Neutrophil (primary cell): ENCODE measurements around the gene DYNC2LI1.

Source experiments
- H3K27ac ChIP-seq: fragments of 200-600 bp; sonication (generic); 2 replicates; pipeline ENCODE4 v1.5.1; 2016; ENCODE audit warnings: mild to moderate bottlenecking, moderate library complexity
- H3K27me3 ChIP-seq: fragments of 200-600 bp; sonication (generic); 2 replicates; pipeline ENCODE4 v1.6.0; 2016; ENCODE audit warnings: mild to moderate bottlenecking
- H3K36me3 ChIP-seq: fragments of 200-600 bp; sonication (generic); 2 replicates; pipeline ENCODE4 v1.5.1; 2017
- H3K4me1 ChIP-seq, 2 experiments: fragments of 200-600 bp in 1 of 2; sonication (generic) in 1 of 2; 1 replicate in 1 of 2; 2 replicates in 1 of 2; pipeline versions ENCODE4 v1.5.1 to v1.6.1; 2013 to 2016; ENCODE audit warnings: low read depth in 1 of 2, low read length in 1 of 2, mild to moderate bottlenecking in 1 of 2, moderate library complexity in 1 of 2; ENCODE audit not compliant: control insufficient read depth in 1 of 2, insufficient read depth in 1 of 2
- H3K4me3 ChIP-seq, 2 experiments: fragments of 200-600 bp in 1 of 2; sonication (generic) in 1 of 2; 1 replicate in 1 of 2; 2 replicates in 1 of 2; pipeline ENCODE4 v1.5.1; 2013 to 2016; ENCODE audit warnings: low read depth in 1 of 2, low read length in 1 of 2, mild to moderate bottlenecking in 1 of 2, moderate library complexity in 1 of 2
- H3K9me3 ChIP-seq: fragments of 200-600 bp; sonication (generic); 2 replicates; pipeline ENCODE4 v1.5.1; 2016
- CTCF ChIP-seq: fragments of 200-600 bp; sonication (generic); IDR thresholded peaks from 2 replicates; pipeline ENCODE4 v1.5.1; 2016; ENCODE audit warnings: antibody characterized with exemption

Gene DYNC2LI1

GRCh38 chr2:43832457-43832856, 58.6 kb downstream of the DYNC2LI1 start:
- Histone ChIP-seq H3K4me1 (no peaks in the 10 kb centered on the region), H3K4me3 (no peak overlapping the region), H3K36me3 (no peaks in the 10 kb centered on the region), H3K9me3 (no peaks in the 10 kb centered on the region), H3K27ac (no peak overlapping the region), H3K27me3 (peaks cover 70% of the 10 kb centered on the region)
- TF ChIP-seq CTCF: no peak

GRCh38 chr2:43837033-43837432, 63.2 kb downstream of the DYNC2LI1 start:
- Histone ChIP-seq H3K27ac (no peak overlapping the region), H3K9me3 (no peaks in the 10 kb centered on the region), H3K4me1 (no peaks in the 10 kb centered on the region), H3K36me3 (no peaks in the 10 kb centered on the region), H3K4me3 (no peak overlapping the region), H3K27me3 (peaks cover 39% of the 10 kb centered on the region)
- no peak for TF ChIP-seq CTCF

- no peak overlapping the region for H3K4me3 ChIP-seq
- H3K27ac ChIP-seq: no peak overlapping the region
- H3K9me3 ChIP-seq: no peaks in the 10 kb centered on the region
- H3K36me3 ChIP-seq: no peaks in the 10 kb centered on the region
- no peaks in the 10 kb centered on the region for H3K4me1 ChIP-seq
- no peak for TF ChIP-seq CTCF
- peaks cover 32% of the 10 kb centered on the region for H3K27me3 ChIP-seq
These were observed 64.2 kb downstream of the DYNC2LI1 start for GRCh38 chr2:43837831-43838559.

- peaks cover 28% of the 10 kb centered on the region for H3K27me3 ChIP-seq
- no peaks in the 10 kb centered on the region for H3K4me1 ChIP-seq
- no peak within 1 kb of the TSS for H3K27ac ChIP-seq
- H3K36me3 ChIP-seq: no peaks in the 10 kb centered on the region
- no peaks in the 10 kb centered on the region for H3K9me3 ChIP-seq
- no peak within 1 kb of the TSS for H3K4me3 ChIP-seq
- no peak for TF ChIP-seq CTCF
These were observed 64.9 kb downstream of the DYNC2LI1 start, which contains the start of the genes ABCG5 and ABCG8 for GRCh38 chr2:43838560-43839267. ABCG5 (minus strand) TSS chr2:43838839; CDS start chr2:43838679, 160 bp downstream. ABCG8 (plus strand) TSS chr2:43838971; CDS start chr2:43839054, 83 bp downstream.

- no peaks in the 10 kb centered on the region for H3K9me3 ChIP-seq
- H3K27me3 ChIP-seq: peaks cover 15% of the 10 kb centered on the region
- H3K4me1 ChIP-seq: no peaks in the 10 kb centered on the region
- no peak for TF ChIP-seq CTCF
- H3K4me3 ChIP-seq: no peak overlapping the region
- H3K36me3 ChIP-seq: no peaks in the 10 kb centered on the region
- H3K27ac ChIP-seq: no peak overlapping the region
These were observed 66.1 kb downstream of the DYNC2LI1 start for GRCh38 chr2:43839776-43840564.
